Thyroid gland (tissue), 4 donors: ENCODE measurements around the gene OSBPL3. TPM values are rescaled to one million over a fixed set of nuclear protein-coding genes. Genes with fewer than 3 reads are reported as not detected.
"Not testable (repeated sequence)": the region's sequence is repeated elsewhere in the genome, so short reads cannot be mapped to it uniquely, and the experiment has no call there.

Experiments used
- DNase-seq, 2 donors: peaks; one replicate each; pipeline ENCODE4 v3.0.0-alpha.2; 2019
- H3K27ac ChIP-seq, 3 donors: fragments of 200-600 bp; sonication (generic); 1 replicate in 2 of 3; 2 replicates in 1 of 3; pipeline ENCODE4 v1.5.1; 2016 to 2019; ENCODE audit warnings: mild to moderate bottlenecking in 1 of 3, moderate library complexity in 1 of 3
- H3K27me3 ChIP-seq: fragments of 200-600 bp; sonication (generic); one replicate; pipeline ENCODE4 v1.5.1; 2019
- H3K36me3 ChIP-seq, 2 donors: fragments of 200-600 bp; sonication (generic); one replicate each; pipeline ENCODE4 v1.5.1; 2016 to 2019
- H3K4me1 ChIP-seq, 2 donors: fragments of 200-600 bp; sonication (generic); one replicate each; pipeline ENCODE4 v1.5.1; 2017 to 2019
- H3K4me3 ChIP-seq, 3 donors: fragments of 200-600 bp; sonication (generic); replicated peaks in 1 of 3; 1 replicate in 2 of 3; 2 replicates in 1 of 3; pipeline ENCODE4 v1.5.1; 2016; ENCODE audit warnings: mild to moderate bottlenecking in 1 of 3
- H3K9me3 ChIP-seq: fragments of 200-600 bp; sonication (generic); one replicate; pipeline ENCODE4 v1.5.1; 2017
- CTCF ChIP-seq, 6 experiments: fragments of 200-600 bp in 3 of 6; fragments of 450-650 bp in 3 of 6; sonication (generic) in 3 of 6; IDR thresholded peaks; one replicate each; pipeline ENCODE4 v1.5.1; 2016 to 2019; ENCODE audit warnings: antibody characterized with exemption in 6 of 6, mild to moderate bottlenecking in 2 of 6, inconsistent platforms in 1 of 6, moderate library complexity in 1 of 6
- POLR2A ChIP-seq, 2 donors: fragments of 450-650 bp; IDR thresholded peaks; one replicate each; pipeline ENCODE4 v1.6.1; 2017; ENCODE audit warnings: antibody characterized with exemption in 2 of 2, mild to moderate bottlenecking in 2 of 2, moderate library complexity in 1 of 2
- WGBS, 2 donors: methylation state at CpG; one replicate each; pipeline ENCODE4 v1.1.5; 2017; 5-methylcytosine and 5-hydroxymethylcytosine counted together
- intact Hi-C: fragments of 100-400 bp; cut with DNase I; formaldehyde crosslinking; loops from one replicate; pipeline ENCODE4 v1.15.1; 2023
- total RNA-seq, 4 donors: library from RNA; depleted of rRNA; stranded (reverse); fragments of >200 nt; gene quantifications; one replicate each; pipeline ENCODE4 v1.2.3, GENCODE V29; 2016

OSBPL3 gene
- total RNA-seq, 4 donors from 2014 or later: 22.1 to 41.7 (median 34.3) TPM

GRCh38 chr7:24800073-24800472 is 179.9 kb downstream of the OSBPL3 start:
- WGBS, 2 donors: 83 to 88% methylated on average over 6 of the region's 6 CpGs
- H3K27ac ChIP-seq: no peak overlapping the region
- intact Hi-C loops: no loop called here
- H3K4me1 ChIP-seq: no peaks in the 10 kb centered on the region
- no peak overlapping the region for H3K4me3 ChIP-seq
- no peak for DNase-seq
- H3K36me3 ChIP-seq: peaks cover 4 to 6% of the 10 kb centered on the region in 2 donors
- no peaks in the 10 kb centered on the region for H3K9me3 ChIP-seq
- no peaks in the 10 kb centered on the region for H3K27me3 ChIP-seq
- TF ChIP-seq POLR2A (IDR thresholded peaks at IDR 0.05) (no peak), CTCF (IDR thresholded peaks at IDR 0.05) (no peak)

GRCh38 chr7:24799506-24799905 is 180.5 kb downstream of the OSBPL3 start:
- WGBS, 2 donors: 87 to 98% methylated on average over 3 of the region's 3 CpGs
- Histone ChIP-seq H3K4me1 (no peaks in the 10 kb centered on the region), H3K27ac (no peak overlapping the region), H3K36me3 (peaks cover 4 to 6% of the 10 kb centered on the region in 2 donors), H3K27me3 (no peaks in the 10 kb centered on the region), H3K4me3 (no peak overlapping the region), H3K9me3 (no peaks in the 10 kb centered on the region)
- TF ChIP-seq POLR2A (IDR thresholded peaks at IDR 0.05) (no peak), CTCF (IDR thresholded peaks at IDR 0.05) (no peak)
- DNase-seq: no peak
- intact Hi-C loops: no loop called here

- WGBS, 2 donors: 82 to 83% methylated on average over 4 of the region's 4 CpGs
- H3K36me3 ChIP-seq: peaks cover 0 to 3% of the 10 kb centered on the region in 2 donors
- H3K27ac ChIP-seq: no peak overlapping the region
- no peaks in the 10 kb centered on the region for H3K9me3 ChIP-seq
- no peaks in the 10 kb centered on the region for H3K4me1 ChIP-seq
- no peak overlapping the region for H3K4me3 ChIP-seq
- H3K27me3 ChIP-seq: no peaks in the 10 kb centered on the region
- TF ChIP-seq POLR2A (IDR thresholded peaks at IDR 0.05): no peak
- TF ChIP-seq CTCF (IDR thresholded peaks at IDR 0.05): no peak
- DNase-seq: no peak
- intact Hi-C loops: no loop called here
These were observed 181.7 kb downstream of the OSBPL3 start for GRCh38 chr7:24798261-24798660.

GRCh38 chr7:24797270-24797669 is 182.7 kb downstream of the OSBPL3 start:
- no peak overlapping the region for H3K27ac ChIP-seq
- H3K27me3 ChIP-seq: no peaks in the 10 kb centered on the region
- TF ChIP-seq POLR2A (IDR thresholded peaks at IDR 0.05) (no peak), CTCF (IDR thresholded peaks at IDR 0.05) (no peak)
- H3K4me1 ChIP-seq: no peaks in the 10 kb centered on the region
- intact Hi-C loops: no loop called here
- H3K4me3 ChIP-seq: no peak overlapping the region
- WGBS, 2 donors: 92 to 96% methylated on average over 4 of the region's 4 CpGs
- no peaks in the 10 kb centered on the region for H3K9me3 ChIP-seq
- DNase-seq: no peak
- H3K36me3 ChIP-seq: peaks cover 0 to 3% of the 10 kb centered on the region in 2 donors

GRCh38 chr7:24795407-24795767 is 184.6 kb downstream of the OSBPL3 start:
- WGBS, 2 donors: 96 to 97% methylated on average over 9 of the region's 9 CpGs
- Histone ChIP-seq H3K36me3 (no peaks in the 10 kb centered on the region), H3K9me3 (no peaks in the 10 kb centered on the region), H3K27me3 (no peaks in the 10 kb centered on the region), H3K4me3 (no peak overlapping the region), H3K27ac (no peak overlapping the region), H3K4me1 (no peaks in the 10 kb centered on the region)
- DNase-seq: no peak
- no peak for TF ChIP-seq POLR2A (IDR thresholded peaks at IDR 0.05)
- no peak for TF ChIP-seq CTCF (IDR thresholded peaks at IDR 0.05)
- intact Hi-C loops: no loop called here

GRCh38 chr7:24794751-24795406 is 185.1 kb downstream of the OSBPL3 start:
- H3K4me1 ChIP-seq, H3K9me3 ChIP-seq, intact Hi-C loops, DNase-seq, H3K27ac ChIP-seq, H3K4me3 ChIP-seq, H3K27me3 ChIP-seq, H3K36me3 ChIP-seq: not testable (repeated sequence)
- WGBS, 2 donors: 95% methylated on average over 22 of the region's 22 CpGs
